ENCODE data around the gene FLAD1. TPM values are rescaled to one million over a fixed set of nuclear protein-coding genes. Genes with fewer than 3 reads are reported as not detected.

The FLAD1 gene
- total and polyA plus RNA-seq, 9 donors: 11.1 to 30.0 (median 18.9) TPM

DNA sequence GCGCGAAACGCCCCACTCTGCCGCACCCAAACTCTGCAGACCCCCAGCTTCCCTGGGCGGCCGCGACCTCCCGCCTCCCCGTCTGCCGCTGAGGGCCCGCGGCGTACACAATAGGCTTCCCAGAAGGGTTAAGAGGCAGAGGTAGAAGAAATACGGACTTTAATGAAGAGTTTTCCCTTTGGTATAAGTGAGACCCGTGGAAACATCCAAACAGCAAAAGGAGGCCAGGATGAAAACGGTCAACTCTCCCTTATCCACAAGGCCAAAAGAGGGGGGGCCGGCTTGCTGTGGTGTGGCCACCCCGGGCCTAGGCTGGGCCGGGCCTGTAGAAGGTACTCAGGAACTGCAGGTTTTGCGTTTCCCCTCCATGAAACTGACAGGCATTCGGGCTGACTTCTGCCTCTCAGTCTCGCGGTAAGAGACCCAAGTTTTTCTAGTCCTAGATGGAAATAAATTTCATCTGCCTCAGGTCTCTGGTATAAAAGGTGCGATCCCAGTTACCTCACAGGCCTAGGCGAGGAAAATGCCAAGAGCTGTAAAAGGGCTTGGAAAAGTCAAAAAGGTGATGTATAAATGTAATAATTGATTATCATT is 20.9 kb upstream of the FLAD1 start:
- 3 to 4% (median 3%) methylated on average over 25 of the region's 25 CpGs for WGBS, 3 donors
- Histone ChIP-seq H3K4me3 (peak overlapping the region; percentile 82), H3K36me3 (no peaks in the 10 kb centered on the region), H3K4me1 (ENCODE audit: insufficient read depth) (peaks cover 1% of the 10 kb centered on the region), H3K27me3 (no peaks in the 10 kb centered on the region), H3K27ac (peak overlapping the region; percentile 96 to 99), H3K9me3 (no peaks in the 10 kb centered on the region)
- DNase-seq: peak in 2 of 5 donors; percentile 61 to 64
- TF ChIP-seq POLR2A (IDR thresholded peaks at IDR 0.05) (no peak), EP300 (IDR thresholded peaks at IDR 0.05) (no peak)
- TF ChIP-seq, protein P1, sequence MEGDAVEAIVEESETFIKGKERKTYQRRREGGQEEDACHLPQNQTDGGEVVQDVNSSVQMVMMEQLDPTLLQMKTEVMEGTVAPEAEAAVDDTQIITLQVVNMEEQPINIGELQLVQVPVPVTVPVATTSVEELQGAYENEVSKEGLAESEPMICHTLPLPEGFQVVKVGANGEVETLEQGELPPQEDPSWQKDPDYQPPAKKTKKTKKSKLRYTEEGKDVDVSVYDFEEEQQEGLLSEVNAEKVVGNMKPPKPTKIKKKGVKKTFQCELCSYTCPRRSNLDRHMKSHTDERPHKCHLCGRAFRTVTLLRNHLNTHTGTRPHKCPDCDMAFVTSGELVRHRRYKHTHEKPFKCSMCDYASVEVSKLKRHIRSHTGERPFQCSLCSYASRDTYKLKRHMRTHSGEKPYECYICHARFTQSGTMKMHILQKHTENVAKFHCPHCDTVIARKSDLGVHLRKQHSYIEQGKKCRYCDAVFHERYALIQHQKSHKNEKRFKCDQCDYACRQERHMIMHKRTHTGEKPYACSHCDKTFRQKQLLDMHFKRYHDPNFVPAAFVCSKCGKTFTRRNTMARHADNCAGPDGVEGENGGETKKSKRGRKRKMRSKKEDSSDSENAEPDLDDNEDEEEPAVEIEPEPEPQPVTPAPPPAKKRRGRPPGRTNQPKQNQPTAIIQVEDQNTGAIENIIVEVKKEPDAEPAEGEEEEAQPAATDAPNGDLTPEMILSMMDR (IDR thresholded peaks at IDR 0.05): no peak
- intact Hi-C loops (cut with DNase I): loop anchor here in 3 of 4 donors (5.0 kb wide), 2 partner anchors 35 to 40 kb away; partner anchors contain the start of gene ZBTB7B (in 1 of the 3)

DNA sequence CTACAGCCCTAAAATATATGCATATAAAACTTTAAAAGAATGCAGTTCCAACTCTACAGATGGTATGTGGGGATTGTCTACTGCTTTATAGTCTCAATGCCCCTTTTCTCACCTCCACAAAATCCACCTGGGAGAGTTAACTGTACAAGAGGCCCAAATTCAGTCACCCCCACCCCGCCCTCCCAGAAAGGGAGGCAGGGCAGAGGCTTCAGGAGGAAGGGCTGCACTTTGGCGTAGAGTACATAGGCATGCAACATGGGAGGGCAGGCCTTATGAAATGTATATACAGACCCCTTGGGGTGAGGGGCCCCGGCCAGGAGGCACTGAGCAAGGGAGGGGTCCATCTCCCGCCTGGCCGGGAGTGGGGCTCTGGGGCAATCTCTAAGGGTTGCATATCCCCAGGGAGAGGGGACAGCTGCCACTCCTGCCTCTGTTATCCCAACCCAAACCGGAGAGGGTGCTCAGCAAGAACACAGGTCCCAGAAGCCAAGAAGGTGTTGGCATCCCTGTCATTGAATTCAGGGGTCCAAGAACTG is 20.3 kb upstream of the FLAD1 start:
- no peak overlapping the region for H3K4me3 ChIP-seq
- H3K27me3 ChIP-seq: no peaks in the 10 kb centered on the region
- no peaks in the 10 kb centered on the region for H3K36me3 ChIP-seq
- no peak overlapping the region for H3K27ac ChIP-seq
- intact Hi-C loops (cut with DNase I): loop anchor here in 3 of 4 donors (5.0 kb wide), 2 partner anchors 34 to 39 kb away; partner anchors contain the start of gene ZBTB7B (in 1 of the 3)
- 56 to 62% (median 58%) methylated on average over 6 of the region's 6 CpGs for WGBS, 3 donors
- H3K4me1 ChIP-seq (ENCODE audit: insufficient read depth): no peaks in the 10 kb centered on the region
- no peak for TF ChIP-seq POLR2A (IDR thresholded peaks at IDR 0.05)
- TF ChIP-seq, protein P1 (IDR thresholded peaks at IDR 0.05): no peak
- TF ChIP-seq EP300 (IDR thresholded peaks at IDR 0.05): no peak
- H3K9me3 ChIP-seq: no peaks in the 10 kb centered on the region
- peak in 1 of 5 donors; percentile 31 for DNase-seq

- no peak overlapping the region for H3K4me3 ChIP-seq
Measured at GRCh38 chr1:154963643-154964042, 19.5 kb upstream of the FLAD1 start.

GRCh38 chr1:154964359-154964758 is 18.8 kb upstream of the FLAD1 start:
- H3K27ac ChIP-seq: no peak overlapping the region
- TF ChIP-seq EP300 (IDR thresholded peaks at IDR 0.05) (no peak), POLR2A (IDR thresholded peaks at IDR 0.05) (no peak)
- TF ChIP-seq, protein P1 (IDR thresholded peaks at IDR 0.05): no peak
- H3K9me3 ChIP-seq: no peaks in the 10 kb centered on the region
- DNase-seq: no peak
- no peaks in the 10 kb centered on the region for H3K36me3 ChIP-seq
- H3K27me3 ChIP-seq: no peaks in the 10 kb centered on the region
- peaks cover 2% of the 10 kb centered on the region for H3K4me1 ChIP-seq (ENCODE audit: insufficient read depth)
- H3K4me3 ChIP-seq: no peak overlapping the region
- intact Hi-C loops (cut with DNase I): loop anchor here in 3 of 4 donors (5.0 kb wide), 2 partner anchors 33 to 38 kb away; partner anchors contain the start of gene ZBTB7B (in 1 of the 3)
- WGBS, 3 donors: 83 to 87% (median 85%) methylated on average over 6 of the region's 6 CpGs

More at GRCh38 chr1:154963643-154964042, 19.5 kb upstream of the FLAD1 start:
- WGBS, 3 donors: 68 to 72% (median 71%) methylated on average over 8 of the region's 8 CpGs
- no peak for TF ChIP-seq POLR2A (IDR thresholded peaks at IDR 0.05)
- TF ChIP-seq EP300 (IDR thresholded peaks at IDR 0.05): no peak
- TF ChIP-seq, protein P1 (IDR thresholded peaks at IDR 0.05): no peak
- H3K27me3 ChIP-seq: no peaks in the 10 kb centered on the region
- H3K9me3 ChIP-seq: no peaks in the 10 kb centered on the region
- H3K36me3 ChIP-seq: no peaks in the 10 kb centered on the region
- H3K27ac ChIP-seq: no peak overlapping the region
- intact Hi-C loops (cut with DNase I): loop anchor here in 3 of 4 donors (5.0 kb wide), 2 partner anchors 34 to 39 kb away; partner anchors contain the start of gene ZBTB7B (in 1 of the 3)
- peak in 1 of 5 donors; percentile 25 for DNase-seq
- H3K4me1 ChIP-seq (ENCODE audit: insufficient read depth): no peaks in the 10 kb centered on the region

All from ovary (tissue), 9 donors.